ENCODE results near the gene TSPOAP1.

Gene TSPOAP1

DNA sequence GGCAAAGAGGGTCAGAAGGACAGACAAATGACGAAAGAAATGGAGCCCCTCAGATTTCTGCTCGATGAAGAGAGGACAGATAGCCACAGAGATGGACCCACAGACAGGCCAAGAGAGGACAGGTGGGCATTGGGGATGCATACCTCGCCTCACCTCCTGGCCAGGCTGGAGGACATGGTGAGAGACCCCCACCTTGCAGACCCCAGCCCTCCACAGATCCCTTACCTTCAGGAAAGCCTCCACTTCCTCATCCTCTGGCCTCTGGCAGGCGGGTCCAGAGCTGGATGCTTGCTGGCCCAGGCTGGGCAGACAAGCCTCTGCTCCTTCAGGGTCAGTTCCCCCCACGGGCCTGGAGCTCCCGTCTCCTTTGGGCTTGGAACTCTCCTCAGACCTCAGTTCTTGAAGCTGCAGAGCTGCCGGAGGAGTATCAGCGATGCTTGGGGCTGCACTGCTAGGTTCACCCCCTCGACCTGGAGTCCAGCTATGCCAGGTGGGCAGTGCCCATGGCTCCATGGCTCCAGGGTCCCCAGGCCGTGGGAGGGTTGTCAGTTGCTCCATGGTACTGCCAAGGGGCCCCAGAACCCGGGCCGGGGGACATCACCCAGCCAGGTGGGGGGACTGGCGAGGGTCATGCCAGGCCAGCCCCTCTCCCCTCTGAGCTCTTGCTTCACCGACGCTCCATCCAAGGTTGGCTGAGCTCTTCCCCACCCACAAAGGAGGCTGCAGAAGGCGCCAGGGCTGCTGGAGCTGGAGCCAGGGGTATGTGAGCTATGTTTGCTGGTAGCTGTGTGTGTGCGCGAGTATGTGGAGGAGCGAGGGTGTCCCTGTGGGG lies 1.0 kb downstream of the TSPOAP1 start:
- no peak for DNase-seq

DNA sequence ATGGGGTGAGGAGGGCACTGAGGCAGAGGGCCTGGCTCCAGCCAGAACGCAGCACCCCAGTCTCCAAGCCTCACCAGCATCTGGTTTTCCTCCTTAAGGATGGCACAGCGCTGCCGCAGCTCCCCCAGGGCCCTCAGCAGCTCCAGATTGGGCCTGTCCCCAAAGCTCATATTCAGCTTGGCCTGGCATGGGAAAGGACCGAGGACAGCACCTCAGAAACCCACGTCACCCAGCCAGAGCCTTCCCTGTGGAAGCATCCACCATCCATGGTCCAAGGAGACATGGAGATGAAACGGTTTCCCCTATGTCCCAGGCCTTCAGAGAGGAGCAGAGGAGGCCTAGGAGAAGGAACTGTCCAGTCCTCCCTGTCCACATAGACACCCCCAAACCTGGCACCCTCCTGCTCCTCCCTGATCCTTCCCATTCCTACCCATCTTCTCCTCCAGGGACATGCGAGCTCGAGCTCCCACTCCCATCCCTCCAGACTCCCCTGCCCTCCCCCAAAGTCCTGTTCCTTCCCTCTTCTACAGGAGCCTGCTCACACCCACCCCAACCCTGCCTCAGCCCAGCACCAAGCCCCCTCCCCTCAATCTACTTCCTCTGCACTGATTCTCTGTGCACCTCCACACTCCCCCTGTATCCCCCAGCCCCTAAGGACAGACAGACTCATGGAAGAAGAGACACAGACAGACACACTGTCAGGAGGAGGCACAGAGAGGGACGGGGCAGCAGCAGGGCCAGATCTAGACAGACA lies 1.8 kb downstream of the TSPOAP1 start:
- DNase-seq, result no peak

GRCh38 chr17:58325976-58326468 lies 2.6 kb downstream of the TSPOAP1 start:
- DNase-seq, result no peak

- DNase-seq, result no peak
Observed at GRCh38 chr17:58325289-58325726, 3.3 kb downstream of the TSPOAP1 start.

DNA sequence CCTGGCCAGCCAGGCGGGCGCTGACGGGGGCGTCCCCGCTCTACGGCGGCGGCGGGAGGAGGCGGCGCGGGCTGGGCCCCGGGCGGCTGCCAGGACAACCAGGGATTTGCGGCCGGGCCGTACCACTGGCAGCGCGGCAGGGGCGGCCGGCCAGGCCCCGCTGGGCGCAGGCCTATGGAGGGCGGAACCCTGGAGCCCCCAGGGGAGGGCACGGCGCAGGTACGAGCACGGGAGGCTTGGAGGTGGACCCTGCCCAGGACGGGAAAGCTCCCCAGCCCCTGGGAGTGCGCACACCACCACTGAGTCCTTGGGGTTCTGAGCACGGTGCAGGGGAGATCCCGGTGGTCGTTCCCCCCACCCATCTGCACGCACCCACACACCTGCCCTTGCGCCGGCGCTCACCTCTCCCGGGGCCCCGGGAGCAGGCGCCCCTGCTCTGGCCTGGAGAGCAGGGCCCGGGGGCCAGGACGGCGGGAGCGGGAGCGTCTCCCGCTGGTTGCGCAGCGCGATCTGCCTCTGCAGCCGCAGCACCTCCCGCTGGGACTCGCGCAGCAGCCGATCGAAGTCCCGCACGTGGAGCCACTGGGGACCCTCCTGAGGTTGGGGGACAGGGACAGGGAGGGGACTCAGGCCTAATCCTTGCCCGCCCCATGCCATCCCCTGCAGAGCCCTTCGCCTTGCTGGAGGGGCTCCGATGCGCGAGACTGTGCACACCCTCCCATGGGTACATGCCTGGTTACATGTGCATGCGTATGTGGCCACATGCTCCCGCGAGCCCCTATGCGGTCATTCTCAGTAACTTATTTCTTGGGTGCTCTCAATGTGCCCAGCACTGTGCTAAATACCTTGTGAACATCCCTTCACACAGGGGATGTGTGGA lies 3.9 kb downstream of the TSPOAP1 start:
- no peak for DNase-seq

- DNase-seq, result no peak
Observed at GRCh38 chr17:58324056-58324408, 4.6 kb downstream of the TSPOAP1 start.

- DNase-seq, result no peak
Observed at GRCh38 chr17:58323366-58324055, 5.1 kb downstream of the TSPOAP1 start.

GRCh38 chr17:58322581-58323185 lies 5.9 kb downstream of the TSPOAP1 start:
- no peak for DNase-seq

- DNase-seq, result no peak
Observed at GRCh38 chr17:58321571-58322525, 6.7 kb downstream of the TSPOAP1 start.

- DNase-seq, result no peak
Observed at GRCh38 chr17:58320570-58321323, 7.8 kb downstream of the TSPOAP1 start.

DNA sequence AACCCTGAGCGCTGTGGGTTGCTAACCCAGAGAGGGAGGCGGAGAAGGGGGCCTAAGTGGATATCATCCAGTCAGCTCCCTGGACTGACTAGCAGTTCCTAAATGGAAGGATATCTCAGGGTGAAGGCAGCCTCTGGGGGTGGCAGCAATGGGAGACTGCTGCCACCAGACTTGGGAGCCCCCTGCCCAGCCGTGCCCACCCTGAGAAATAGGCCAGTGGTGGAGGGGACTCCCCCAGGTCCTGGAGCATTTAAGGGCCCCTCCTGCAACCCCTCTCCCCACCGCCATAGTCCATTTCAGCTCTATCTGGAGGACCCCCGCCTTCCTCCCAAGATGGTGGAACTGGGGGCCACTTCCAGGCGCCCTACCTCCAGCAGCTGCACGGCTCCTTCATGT lies 8.4 kb downstream of the TSPOAP1 start:
- DNase-seq, result no peak

- no peak for DNase-seq
Observed at GRCh38 chr17:58319173-58320162, 9.1 kb downstream of the TSPOAP1 start.

DNA sequence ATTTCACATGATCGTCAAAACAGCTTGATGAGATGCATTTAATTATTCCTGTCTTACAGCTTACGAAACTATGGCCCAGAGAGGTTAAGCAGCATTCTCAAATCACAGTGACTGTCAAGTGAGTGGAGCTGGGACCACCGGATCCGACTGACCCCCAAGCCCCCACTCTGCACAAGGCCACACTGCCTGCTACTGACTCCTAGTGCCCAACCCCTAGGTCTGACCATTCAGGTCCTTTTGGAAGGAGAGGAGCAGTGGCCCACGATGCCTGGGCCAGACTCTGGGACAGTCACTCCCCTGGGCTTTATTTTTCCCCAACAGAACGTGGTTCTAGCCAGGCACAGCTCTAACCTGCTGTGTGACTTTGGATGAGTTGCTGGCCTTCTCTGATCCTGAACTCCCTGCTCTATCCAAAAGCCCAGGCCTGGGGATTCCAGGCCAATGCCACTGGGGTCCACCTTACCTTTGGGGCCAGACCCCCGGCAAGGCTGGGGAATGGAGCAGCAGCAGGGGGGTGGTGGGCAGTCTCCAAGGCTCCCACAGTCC lies 9.9 kb downstream of the TSPOAP1 start:
- DNase-seq, result no peak

DNA sequence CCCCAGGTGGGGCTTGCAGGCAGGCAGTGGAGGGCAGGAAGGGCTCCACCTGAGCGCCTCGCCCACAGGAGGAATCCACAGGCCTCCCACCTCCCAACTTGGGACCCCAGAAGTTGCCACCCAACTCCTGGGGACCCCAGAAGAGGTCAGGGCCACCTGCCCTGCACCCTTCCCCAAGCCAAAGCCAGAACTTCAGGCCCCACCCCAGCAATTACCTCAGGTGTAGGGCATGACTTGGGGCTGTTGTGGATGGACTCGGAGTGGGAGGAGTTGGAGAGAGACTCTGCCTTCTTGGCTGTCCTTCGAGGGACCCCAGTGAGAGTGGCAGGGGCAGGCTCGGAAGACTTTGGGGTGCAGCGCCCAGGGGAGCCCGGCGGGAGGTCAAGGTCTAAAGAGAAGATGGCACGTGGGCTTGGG lies 10.5 kb downstream of the TSPOAP1 start:
- no peak for DNase-seq

GRCh38 chr17:58317421-58318064 lies 11.1 kb downstream of the TSPOAP1 start:
- peak; percentile 34 for DNase-seq

- no peak for DNase-seq
Observed at GRCh38 chr17:58316260-58316960, 12.2 kb downstream of the TSPOAP1 start.

DNA sequence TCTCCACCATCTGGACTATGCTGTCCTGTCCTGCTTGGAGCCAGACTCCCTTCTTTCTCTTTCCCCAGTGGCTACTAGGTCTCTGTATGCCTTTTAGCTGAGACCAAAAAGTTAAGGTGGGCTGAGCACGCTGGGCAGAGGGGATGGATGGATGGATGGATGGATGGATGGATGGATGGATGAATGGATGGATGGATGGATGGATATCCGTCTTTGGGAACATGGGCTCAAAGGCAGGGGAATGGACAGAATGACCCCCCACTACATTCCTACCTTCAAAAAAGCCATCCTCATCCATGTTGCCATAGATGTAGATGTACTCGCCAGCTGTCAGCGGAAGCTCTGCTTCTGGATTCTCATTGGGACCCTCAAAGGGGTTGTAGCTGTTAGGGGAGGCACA lies 12.8 kb downstream of the TSPOAP1 start:
- no peak for DNase-seq
